Measurements from ENCODE around the gene CORO1C.

The CORO1C gene

DNA sequence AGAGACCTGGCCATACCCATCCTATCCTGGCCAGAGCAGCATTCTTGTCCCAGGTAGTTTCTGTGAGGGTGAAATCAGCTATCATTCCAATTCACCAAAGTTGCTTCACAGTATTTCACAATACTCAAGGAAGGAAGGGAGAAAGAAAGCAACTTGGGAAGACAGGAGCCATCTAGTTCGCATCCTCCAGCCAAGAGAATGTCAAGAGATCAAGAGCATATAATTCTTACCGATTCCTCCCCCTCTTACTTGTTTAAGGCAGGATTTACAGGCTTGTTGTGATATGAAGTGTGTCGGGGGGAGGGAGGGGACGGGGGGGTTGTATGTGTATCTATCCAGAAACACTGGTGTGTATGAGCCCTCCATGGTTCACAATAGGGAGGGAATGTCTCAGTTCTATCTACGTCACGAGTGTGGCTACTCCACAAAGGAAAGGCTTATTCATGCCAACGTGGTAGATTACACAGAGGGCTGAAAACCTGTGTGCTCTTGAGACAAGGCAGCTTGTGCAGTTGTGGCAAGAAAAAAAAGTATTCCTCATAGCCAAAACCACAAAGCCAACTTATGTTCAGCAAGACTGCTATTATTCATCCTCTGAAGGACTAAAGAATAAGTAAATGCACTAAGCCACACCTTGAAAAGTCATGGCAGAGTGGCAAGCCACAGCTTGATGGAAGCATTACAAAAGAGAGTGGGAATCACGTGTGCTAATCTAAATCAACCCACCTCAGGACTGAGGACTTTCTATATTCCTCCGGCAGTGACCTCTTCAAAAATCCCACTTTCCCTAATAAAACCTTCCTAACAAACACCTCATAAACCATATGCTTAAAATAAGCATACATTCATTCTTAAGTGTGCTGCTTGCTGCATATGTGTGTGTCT is 35.0 kb downstream of the CORO1C start:
- no peaks in the 10 kb centered on the region for H3K27me3 ChIP-seq (ENCODE audit: control insufficient read depth, insufficient read depth, low read length)
- H3K9me3 ChIP-seq (ENCODE audit: control insufficient read depth, low read length) = no peaks in the 10 kb centered on the region
- peaks cover 49% of the 10 kb centered on the region for H3K4me1 ChIP-seq
- H3K9ac ChIP-seq = no peak overlapping the region
- TF ChIP-seq, protein P1, sequence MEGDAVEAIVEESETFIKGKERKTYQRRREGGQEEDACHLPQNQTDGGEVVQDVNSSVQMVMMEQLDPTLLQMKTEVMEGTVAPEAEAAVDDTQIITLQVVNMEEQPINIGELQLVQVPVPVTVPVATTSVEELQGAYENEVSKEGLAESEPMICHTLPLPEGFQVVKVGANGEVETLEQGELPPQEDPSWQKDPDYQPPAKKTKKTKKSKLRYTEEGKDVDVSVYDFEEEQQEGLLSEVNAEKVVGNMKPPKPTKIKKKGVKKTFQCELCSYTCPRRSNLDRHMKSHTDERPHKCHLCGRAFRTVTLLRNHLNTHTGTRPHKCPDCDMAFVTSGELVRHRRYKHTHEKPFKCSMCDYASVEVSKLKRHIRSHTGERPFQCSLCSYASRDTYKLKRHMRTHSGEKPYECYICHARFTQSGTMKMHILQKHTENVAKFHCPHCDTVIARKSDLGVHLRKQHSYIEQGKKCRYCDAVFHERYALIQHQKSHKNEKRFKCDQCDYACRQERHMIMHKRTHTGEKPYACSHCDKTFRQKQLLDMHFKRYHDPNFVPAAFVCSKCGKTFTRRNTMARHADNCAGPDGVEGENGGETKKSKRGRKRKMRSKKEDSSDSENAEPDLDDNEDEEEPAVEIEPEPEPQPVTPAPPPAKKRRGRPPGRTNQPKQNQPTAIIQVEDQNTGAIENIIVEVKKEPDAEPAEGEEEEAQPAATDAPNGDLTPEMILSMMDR (IDR thresholded peaks at IDR 0.05) = no peak
- peaks cover 15% of the 10 kb centered on the region for H3K79me2 ChIP-seq
- H3K4me2 ChIP-seq (ENCODE audit: low read length) = no peak overlapping the region
- H3K27ac ChIP-seq = peak overlapping the region; percentile 92
- H3K36me3 ChIP-seq (ENCODE audit: control insufficient read depth, insufficient read depth, low read length) = no peaks in the 10 kb centered on the region
- no peak overlapping the region for H3K4me3 ChIP-seq (ENCODE audit: low read depth, low read length)
- no peak overlapping the region for H2AFZ ChIP-seq

DNA sequence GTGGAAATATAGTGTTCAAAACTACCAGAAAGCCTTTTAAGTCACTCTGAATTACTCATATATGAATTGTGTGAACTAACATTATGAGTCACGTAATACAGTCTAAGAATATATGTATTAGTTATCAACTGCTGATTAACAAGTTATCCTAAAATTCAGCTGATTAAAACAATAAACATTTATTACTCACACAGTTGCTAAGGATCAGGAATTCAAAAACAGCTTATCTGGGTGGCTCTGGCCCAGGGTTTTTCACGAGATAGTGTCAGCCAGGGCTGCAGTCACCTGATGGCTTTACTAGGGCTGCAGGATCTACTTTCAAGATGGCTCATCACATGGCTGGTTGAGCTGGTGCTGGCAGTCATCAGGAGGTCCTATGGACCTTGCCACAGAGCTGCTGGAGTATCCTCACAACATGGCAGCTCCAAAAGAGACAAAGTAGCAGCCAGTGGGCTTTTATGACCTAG is 36.5 kb downstream of the CORO1C start:
- H3K36me3 ChIP-seq (ENCODE audit: control insufficient read depth, insufficient read depth, low read length) = no peaks in the 10 kb centered on the region
- peaks cover 15% of the 10 kb centered on the region for H3K79me2 ChIP-seq
- H3K9ac ChIP-seq = no peak overlapping the region
- H3K4me1 ChIP-seq = peaks cover 50% of the 10 kb centered on the region
- TF ChIP-seq, protein P1 (IDR thresholded peaks at IDR 0.05) = no peak
- no peak overlapping the region for H2AFZ ChIP-seq
- H3K4me3 ChIP-seq (ENCODE audit: low read depth, low read length) = no peak overlapping the region
- peak overlapping the region; percentile 5 for H3K27ac ChIP-seq
- H3K9me3 ChIP-seq (ENCODE audit: control insufficient read depth, low read length) = no peaks in the 10 kb centered on the region
- no peak overlapping the region for H3K4me2 ChIP-seq (ENCODE audit: low read length)
- no peaks in the 10 kb centered on the region for H3K27me3 ChIP-seq (ENCODE audit: control insufficient read depth, insufficient read depth, low read length)

DNA sequence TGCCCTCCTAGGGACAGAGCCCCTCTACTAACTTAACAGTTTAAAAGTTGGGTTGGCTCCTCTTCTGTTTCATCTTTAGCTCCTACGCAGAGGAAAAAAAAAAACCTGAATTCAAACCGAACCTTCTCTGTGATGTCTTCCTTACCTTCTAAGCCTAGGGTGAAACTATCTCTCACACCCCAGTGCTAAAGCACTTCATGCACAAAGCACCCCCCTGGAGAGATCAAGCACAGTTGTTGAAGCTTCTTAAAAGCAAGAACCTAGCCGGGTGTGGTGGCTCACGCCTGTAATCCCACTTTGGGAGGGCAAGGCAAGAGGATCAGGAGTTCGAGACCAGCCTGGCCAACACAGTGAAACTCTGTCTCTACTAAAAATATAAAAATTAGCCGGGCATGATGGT is 37.6 kb downstream of the CORO1C start:
- peaks cover 52% of the 10 kb centered on the region for H3K4me1 ChIP-seq

DNA sequence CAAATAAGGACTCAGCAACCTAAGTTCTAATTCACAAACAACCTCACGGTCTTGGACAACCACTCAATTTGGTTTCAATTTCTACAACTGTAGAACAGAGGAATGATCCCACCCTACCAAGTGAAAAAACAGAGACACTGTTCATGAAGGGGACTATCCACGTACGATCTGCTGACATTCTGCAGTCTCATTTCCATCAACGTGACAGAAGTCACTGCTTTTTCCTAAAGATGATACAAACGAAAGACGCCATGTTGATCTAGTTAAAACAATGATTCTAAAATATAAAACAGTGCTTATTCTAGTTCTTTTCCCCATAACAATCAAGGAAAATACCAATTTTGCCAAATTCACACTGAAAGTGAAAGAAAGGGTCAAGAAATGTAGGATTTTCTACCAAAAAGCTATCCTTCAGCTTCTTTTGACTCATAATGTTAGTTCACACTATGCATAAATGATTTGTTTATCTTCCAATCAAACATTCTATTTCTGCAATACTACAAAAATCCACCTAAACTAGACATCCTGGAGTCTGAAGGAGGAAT is 38.1 kb downstream of the CORO1C start:
- TF ChIP-seq, protein P1 (IDR thresholded peaks at IDR 0.05) = no peak
- H3K79me2 ChIP-seq = peaks cover 15% of the 10 kb centered on the region
- peak overlapping the region; percentile 45 for H2AFZ ChIP-seq
- peak overlapping the region; percentile 100 for H3K27ac ChIP-seq
- peaks cover 52% of the 10 kb centered on the region for H3K4me1 ChIP-seq
- H3K36me3 ChIP-seq (ENCODE audit: control insufficient read depth, insufficient read depth, low read length) = no peaks in the 10 kb centered on the region
- H3K9me3 ChIP-seq (ENCODE audit: control insufficient read depth, low read length) = no peaks in the 10 kb centered on the region
- no peak overlapping the region for H3K9ac ChIP-seq
- H3K4me3 ChIP-seq (ENCODE audit: low read depth, low read length) = no peak overlapping the region
- H3K4me2 ChIP-seq (ENCODE audit: low read length) = peak overlapping the region; percentile 26
- no peaks in the 10 kb centered on the region for H3K27me3 ChIP-seq (ENCODE audit: control insufficient read depth, insufficient read depth, low read length)

More for the DNA sequence above, 37.6 kb downstream of the CORO1C start:
- peaks cover 15% of the 10 kb centered on the region for H3K79me2 ChIP-seq
- no peak overlapping the region for H3K9ac ChIP-seq
- H3K4me2 ChIP-seq (ENCODE audit: low read length) = no peak overlapping the region
- H3K9me3 ChIP-seq (ENCODE audit: control insufficient read depth, low read length) = no peaks in the 10 kb centered on the region
- TF ChIP-seq, protein P1 (IDR thresholded peaks at IDR 0.05) = no peak
- H3K36me3 ChIP-seq (ENCODE audit: control insufficient read depth, insufficient read depth, low read length) = no peaks in the 10 kb centered on the region
- H3K27ac ChIP-seq = peak overlapping the region; percentile 100
- H3K27me3 ChIP-seq (ENCODE audit: control insufficient read depth, insufficient read depth, low read length) = no peaks in the 10 kb centered on the region
- no peak overlapping the region for H3K4me3 ChIP-seq (ENCODE audit: low read depth, low read length)
- H2AFZ ChIP-seq = peak overlapping the region; percentile 45

Data from parathyroid adenoma (tissue), 2 donors.